ENCODE measurements around the gene TBC1D14.

DNA sequence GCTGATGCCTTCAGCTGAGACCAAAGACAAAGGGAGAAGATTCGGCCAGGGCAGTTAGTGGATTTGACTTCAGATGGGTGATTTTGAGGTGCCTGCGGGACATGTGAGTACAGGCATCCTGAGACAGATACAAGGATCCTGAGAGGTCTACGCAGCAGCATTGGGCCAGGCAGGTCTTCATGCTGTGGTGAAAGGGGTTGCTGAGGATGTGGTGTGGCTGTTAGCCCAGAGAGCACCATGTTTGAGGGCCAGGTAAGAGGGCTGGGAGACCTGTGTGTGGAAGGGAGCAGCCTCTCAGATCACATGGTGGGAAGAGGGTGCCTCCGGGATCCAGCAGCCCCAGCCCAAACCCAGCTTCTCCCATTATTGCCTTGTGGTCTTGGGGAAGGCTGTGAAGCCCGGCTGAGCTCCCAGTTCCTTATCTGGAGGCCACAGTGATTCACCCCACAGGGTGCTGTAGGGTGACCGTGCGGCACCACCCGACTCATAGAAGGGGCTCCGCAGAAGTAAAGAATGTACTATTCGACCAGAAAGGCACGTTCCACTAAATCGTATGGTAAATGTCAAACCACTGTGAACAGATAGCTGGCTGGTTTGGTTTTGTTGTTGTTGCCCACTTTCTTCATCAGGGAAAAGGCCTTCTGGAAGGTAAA is 105.9 kb downstream of the TBC1D14 start:
- TF ChIP-seq, protein P1, sequence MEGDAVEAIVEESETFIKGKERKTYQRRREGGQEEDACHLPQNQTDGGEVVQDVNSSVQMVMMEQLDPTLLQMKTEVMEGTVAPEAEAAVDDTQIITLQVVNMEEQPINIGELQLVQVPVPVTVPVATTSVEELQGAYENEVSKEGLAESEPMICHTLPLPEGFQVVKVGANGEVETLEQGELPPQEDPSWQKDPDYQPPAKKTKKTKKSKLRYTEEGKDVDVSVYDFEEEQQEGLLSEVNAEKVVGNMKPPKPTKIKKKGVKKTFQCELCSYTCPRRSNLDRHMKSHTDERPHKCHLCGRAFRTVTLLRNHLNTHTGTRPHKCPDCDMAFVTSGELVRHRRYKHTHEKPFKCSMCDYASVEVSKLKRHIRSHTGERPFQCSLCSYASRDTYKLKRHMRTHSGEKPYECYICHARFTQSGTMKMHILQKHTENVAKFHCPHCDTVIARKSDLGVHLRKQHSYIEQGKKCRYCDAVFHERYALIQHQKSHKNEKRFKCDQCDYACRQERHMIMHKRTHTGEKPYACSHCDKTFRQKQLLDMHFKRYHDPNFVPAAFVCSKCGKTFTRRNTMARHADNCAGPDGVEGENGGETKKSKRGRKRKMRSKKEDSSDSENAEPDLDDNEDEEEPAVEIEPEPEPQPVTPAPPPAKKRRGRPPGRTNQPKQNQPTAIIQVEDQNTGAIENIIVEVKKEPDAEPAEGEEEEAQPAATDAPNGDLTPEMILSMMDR (IDR thresholded peaks at IDR 0.05): no peak
- TF ChIP-seq, protein P2, sequence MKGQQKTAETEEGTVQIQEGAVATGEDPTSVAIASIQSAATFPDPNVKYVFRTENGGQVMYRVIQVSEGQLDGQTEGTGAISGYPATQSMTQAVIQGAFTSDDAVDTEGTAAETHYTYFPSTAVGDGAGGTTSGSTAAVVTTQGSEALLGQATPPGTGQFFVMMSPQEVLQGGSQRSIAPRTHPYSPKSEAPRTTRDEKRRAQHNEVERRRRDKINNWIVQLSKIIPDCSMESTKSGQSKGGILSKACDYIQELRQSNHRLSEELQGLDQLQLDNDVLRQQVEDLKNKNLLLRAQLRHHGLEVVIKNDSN (IDR thresholded peaks at IDR 0.05; ENCODE audit: borderline replicate concordance, low read depth): no peak
- TF ChIP-seq, protein P3, sequence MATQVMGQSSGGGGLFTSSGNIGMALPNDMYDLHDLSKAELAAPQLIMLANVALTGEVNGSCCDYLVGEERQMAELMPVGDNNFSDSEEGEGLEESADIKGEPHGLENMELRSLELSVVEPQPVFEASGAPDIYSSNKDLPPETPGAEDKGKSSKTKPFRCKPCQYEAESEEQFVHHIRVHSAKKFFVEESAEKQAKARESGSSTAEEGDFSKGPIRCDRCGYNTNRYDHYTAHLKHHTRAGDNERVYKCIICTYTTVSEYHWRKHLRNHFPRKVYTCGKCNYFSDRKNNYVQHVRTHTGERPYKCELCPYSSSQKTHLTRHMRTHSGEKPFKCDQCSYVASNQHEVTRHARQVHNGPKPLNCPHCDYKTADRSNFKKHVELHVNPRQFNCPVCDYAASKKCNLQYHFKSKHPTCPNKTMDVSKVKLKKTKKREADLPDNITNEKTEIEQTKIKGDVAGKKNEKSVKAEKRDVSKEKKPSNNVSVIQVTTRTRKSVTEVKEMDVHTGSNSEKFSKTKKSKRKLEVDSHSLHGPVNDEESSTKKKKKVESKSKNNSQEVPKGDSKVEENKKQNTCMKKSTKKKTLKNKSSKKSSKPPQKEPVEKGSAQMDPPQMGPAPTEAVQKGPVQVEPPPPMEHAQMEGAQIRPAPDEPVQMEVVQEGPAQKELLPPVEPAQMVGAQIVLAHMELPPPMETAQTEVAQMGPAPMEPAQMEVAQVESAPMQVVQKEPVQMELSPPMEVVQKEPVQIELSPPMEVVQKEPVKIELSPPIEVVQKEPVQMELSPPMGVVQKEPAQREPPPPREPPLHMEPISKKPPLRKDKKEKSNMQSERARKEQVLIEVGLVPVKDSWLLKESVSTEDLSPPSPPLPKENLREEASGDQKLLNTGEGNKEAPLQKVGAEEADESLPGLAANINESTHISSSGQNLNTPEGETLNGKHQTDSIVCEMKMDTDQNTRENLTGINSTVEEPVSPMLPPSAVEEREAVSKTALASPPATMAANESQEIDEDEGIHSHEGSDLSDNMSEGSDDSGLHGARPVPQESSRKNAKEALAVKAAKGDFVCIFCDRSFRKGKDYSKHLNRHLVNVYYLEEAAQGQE (IDR thresholded peaks at IDR 0.05; ENCODE audit: low read depth, low read length): no peak
- no peak for TF ChIP-seq FOXJ3 (CRISPR knock-in tag; IDR thresholded peaks at IDR 0.05)
- no peak for TF ChIP-seq YY1 (IDR thresholded peaks at IDR 0.05; ENCODE audit: low read depth)
- TF ChIP-seq POLR2AphosphoS5 (IDR thresholded peaks at IDR 0.05; ENCODE audit: low read depth, low read length): no peak
- TF ChIP-seq EP300 (IDR thresholded peaks at IDR 0.05; ENCODE audit: borderline replicate concordance in 1 of 2, low read depth in 1 of 2, low read length in 1 of 2): no peak
- no peak for TF ChIP-seq TAF1 (IDR thresholded peaks at IDR 0.05; ENCODE audit: borderline replicate concordance, low read depth, low read length)
- TF ChIP-seq GABPA (IDR thresholded peaks at IDR 0.05; ENCODE audit: low read depth): no peak
- no peak for TF ChIP-seq JUND (IDR thresholded peaks at IDR 0.05)
- TF ChIP-seq NRF1 (IDR thresholded peaks at IDR 0.05; ENCODE audit: low read depth, low read length): no peak
